ENCODE measurements around the gene AKNA. TPM values are rescaled to one million over a fixed set of nuclear protein-coding genes. Genes with fewer than 3 reads are reported as not detected.

Gene AKNA
- total RNA-seq, 2 experiments from 2014 or later, result 61.4 to 203 TPM

DNA sequence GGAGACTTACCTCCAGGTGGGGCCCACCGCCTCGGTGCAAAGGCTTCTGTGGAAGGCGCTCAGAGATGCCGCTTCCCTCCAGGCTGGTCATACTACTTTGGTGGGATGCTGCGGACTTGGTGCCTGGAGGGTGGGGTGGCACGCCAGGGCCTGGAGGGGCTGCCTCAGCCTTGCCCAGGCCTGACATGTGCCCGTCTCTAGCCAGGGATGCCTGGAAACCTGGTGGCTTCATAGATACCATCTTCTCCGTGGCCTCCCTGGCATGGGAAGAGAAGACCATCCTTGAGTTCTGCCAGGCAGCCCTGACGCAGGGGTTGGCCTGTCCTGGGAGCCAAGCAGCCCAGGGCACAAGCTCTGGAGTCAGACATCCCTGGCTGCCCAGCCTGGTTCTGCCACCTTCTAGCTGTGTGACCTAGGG is 29.9 kb downstream of the AKNA start:
- Histone ChIP-seq H3K4me2 (ENCODE audit: low read length) (no peak overlapping the region), H4K20me1 (ENCODE audit: insufficient read depth, low read length) (no peaks in the 10 kb centered on the region), H3K79me2 (ENCODE audit: insufficient read depth, low read depth, low read length) (no peaks in the 10 kb centered on the region), H3K9me2 (ENCODE audit: insufficient read depth, low read length) (no peaks in the 10 kb centered on the region), H3K4me3 (ENCODE audit: low read depth, low read length, poor library complexity, severe bottlenecking) (no peak overlapping the region), H3K36me3 (ENCODE audit: insufficient read depth, low read length) (peaks cover 96% of the 10 kb centered on the region), H2AFZ (ENCODE audit: low read length) (no peak overlapping the region), H3K4me1 (ENCODE audit: insufficient read depth, low read length, poor library complexity, severe bottlenecking) (peaks cover 2% of the 10 kb centered on the region), H3K27ac (ENCODE audit: low read depth, low read length, poor library complexity, severe bottlenecking) (no peak overlapping the region), H3K9me3 (ENCODE audit: low read length) (no peaks in the 10 kb centered on the region)
- BruUV-seq (replicated peaks), result no TSS peak
- ChIA-PET CTCF (ENCODE audit: unreplicated experiment) (no interaction called here), POLR2A (no interaction called here)
- TF ChIP-seq, protein P1, sequence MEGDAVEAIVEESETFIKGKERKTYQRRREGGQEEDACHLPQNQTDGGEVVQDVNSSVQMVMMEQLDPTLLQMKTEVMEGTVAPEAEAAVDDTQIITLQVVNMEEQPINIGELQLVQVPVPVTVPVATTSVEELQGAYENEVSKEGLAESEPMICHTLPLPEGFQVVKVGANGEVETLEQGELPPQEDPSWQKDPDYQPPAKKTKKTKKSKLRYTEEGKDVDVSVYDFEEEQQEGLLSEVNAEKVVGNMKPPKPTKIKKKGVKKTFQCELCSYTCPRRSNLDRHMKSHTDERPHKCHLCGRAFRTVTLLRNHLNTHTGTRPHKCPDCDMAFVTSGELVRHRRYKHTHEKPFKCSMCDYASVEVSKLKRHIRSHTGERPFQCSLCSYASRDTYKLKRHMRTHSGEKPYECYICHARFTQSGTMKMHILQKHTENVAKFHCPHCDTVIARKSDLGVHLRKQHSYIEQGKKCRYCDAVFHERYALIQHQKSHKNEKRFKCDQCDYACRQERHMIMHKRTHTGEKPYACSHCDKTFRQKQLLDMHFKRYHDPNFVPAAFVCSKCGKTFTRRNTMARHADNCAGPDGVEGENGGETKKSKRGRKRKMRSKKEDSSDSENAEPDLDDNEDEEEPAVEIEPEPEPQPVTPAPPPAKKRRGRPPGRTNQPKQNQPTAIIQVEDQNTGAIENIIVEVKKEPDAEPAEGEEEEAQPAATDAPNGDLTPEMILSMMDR (conservative IDR thresholded peaks at IDR 0.05; ENCODE audit: low read length), result no peak
- TF ChIP-seq EZH2phosphoT487 (IDR thresholded peaks at IDR 0.05; ENCODE audit: borderline replicate concordance, low read depth, low read length), result no peak
- intact Hi-C loops (cut with micrococcal nuclease; ENCODE audit: unreplicated experiment), result no loop called here
- DNase-seq (ENCODE audit: low spot score), result no peak

DNA sequence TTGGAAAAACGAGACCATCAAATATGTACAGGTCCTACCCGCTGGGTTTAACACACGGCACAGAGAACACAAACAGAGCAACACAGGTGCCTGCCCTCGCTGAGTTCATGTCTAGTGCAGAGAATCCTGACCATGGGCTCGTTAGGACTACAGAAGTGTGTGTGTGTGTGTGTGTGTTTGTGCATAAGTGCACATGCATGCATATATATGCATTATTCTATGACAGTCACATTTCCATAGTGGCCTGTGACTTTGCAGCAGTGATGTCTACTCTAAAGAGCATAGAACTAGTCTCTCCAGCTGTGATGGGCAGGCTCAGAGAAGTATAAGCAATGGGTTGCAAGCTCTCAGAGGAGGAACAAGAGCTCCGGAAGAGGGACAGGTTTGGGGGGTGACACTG is 30.4 kb downstream of the AKNA start:
- no peak overlapping the region for H3K4me3 ChIP-seq (ENCODE audit: low read depth, low read length, poor library complexity, severe bottlenecking)
- intact Hi-C loops (cut with micrococcal nuclease; ENCODE audit: unreplicated experiment), result no loop called here
- H3K27ac ChIP-seq (ENCODE audit: low read depth, low read length, poor library complexity, severe bottlenecking), result no peak overlapping the region
- POLR2A ChIA-PET, result no interaction called here
- no TSS peak for BruUV-seq (replicated peaks)
- H2AFZ ChIP-seq (ENCODE audit: low read length), result no peak overlapping the region
- no peak for DNase-seq (ENCODE audit: low spot score)
- CTCF ChIA-PET (ENCODE audit: unreplicated experiment), result no interaction called here
- no peaks in the 10 kb centered on the region for H4K20me1 ChIP-seq (ENCODE audit: insufficient read depth, low read length)
- H3K9me2 ChIP-seq (ENCODE audit: insufficient read depth, low read length), result no peaks in the 10 kb centered on the region
- TF ChIP-seq, protein P1 (conservative IDR thresholded peaks at IDR 0.05; ENCODE audit: low read length), result no peak
- no peak for TF ChIP-seq EZH2phosphoT487 (IDR thresholded peaks at IDR 0.05; ENCODE audit: borderline replicate concordance, low read depth, low read length)
- H3K4me2 ChIP-seq (ENCODE audit: low read length), result no peak overlapping the region
- no peaks in the 10 kb centered on the region for H3K79me2 ChIP-seq (ENCODE audit: insufficient read depth, low read depth, low read length)
- H3K4me1 ChIP-seq (ENCODE audit: insufficient read depth, low read length, poor library complexity, severe bottlenecking), result no peaks in the 10 kb centered on the region
- no peaks in the 10 kb centered on the region for H3K9me3 ChIP-seq (ENCODE audit: low read length)
- H3K36me3 ChIP-seq (ENCODE audit: insufficient read depth, low read length), result peaks cover 96% of the 10 kb centered on the region

DNA sequence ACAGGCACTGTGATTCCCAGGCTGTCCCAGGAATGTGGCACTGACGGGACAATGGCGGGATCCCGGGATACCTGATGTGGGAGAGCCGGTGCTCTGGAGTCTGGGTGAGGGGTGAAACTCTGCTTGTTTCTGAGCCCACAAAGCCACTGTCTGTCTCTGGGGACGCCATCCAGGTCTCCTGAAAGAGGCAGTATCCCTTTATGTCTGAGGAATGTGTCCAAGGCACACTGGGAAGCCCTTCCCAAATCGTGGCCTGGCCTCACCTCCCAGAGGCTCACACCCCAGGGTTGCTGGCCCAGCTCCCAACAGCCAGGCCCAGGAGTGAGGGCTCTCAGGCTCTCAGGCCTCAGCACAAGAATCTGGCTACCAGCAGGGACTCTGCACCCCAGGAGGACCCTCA is 31.0 kb downstream of the AKNA start:
- Histone ChIP-seq H4K20me1 (ENCODE audit: insufficient read depth, low read length) (no peaks in the 10 kb centered on the region), H3K4me2 (ENCODE audit: low read length) (no peak overlapping the region), H3K4me3 (ENCODE audit: low read depth, low read length, poor library complexity, severe bottlenecking) (no peak overlapping the region), H3K4me1 (ENCODE audit: insufficient read depth, low read length, poor library complexity, severe bottlenecking) (no peaks in the 10 kb centered on the region), H3K36me3 (ENCODE audit: insufficient read depth, low read length) (peaks cover 96% of the 10 kb centered on the region), H3K9me3 (ENCODE audit: low read length) (no peaks in the 10 kb centered on the region), H2AFZ (ENCODE audit: low read length) (no peak overlapping the region), H3K27ac (ENCODE audit: low read depth, low read length, poor library complexity, severe bottlenecking) (no peak overlapping the region), H3K79me2 (ENCODE audit: insufficient read depth, low read depth, low read length) (no peaks in the 10 kb centered on the region), H3K9me2 (ENCODE audit: insufficient read depth, low read length) (no peaks in the 10 kb centered on the region)
- intact Hi-C loops (cut with micrococcal nuclease; ENCODE audit: unreplicated experiment), result no loop called here
- TF ChIP-seq, protein P1 (conservative IDR thresholded peaks at IDR 0.05; ENCODE audit: low read length), result no peak
- no peak for TF ChIP-seq EZH2phosphoT487 (IDR thresholded peaks at IDR 0.05; ENCODE audit: borderline replicate concordance, low read depth, low read length)
- CTCF ChIA-PET (ENCODE audit: unreplicated experiment), result no interaction called here
- BruUV-seq (replicated peaks), result no TSS peak
- POLR2A ChIA-PET, result interaction anchor here (0.9 kb wide), 1 partner anchor 29 kb away, joined by 3 read pairs; no protein-coding TSS in a partner anchor
- no peak for DNase-seq (ENCODE audit: low spot score)
